GM18520 (cell line): ENCODE results near the gene NDST1.
A peak's percentile ranks its signal among the peaks of the same experiment; 100 is the strongest.

Experiments used
- ATAC-seq: cut with Tn5 transposase; IDR thresholded peaks from one replicate; pipeline ENCODE4 v1.9.1; 2021; ENCODE audit not compliant: unreplicated experiment

NDST1 gene

DNA sequence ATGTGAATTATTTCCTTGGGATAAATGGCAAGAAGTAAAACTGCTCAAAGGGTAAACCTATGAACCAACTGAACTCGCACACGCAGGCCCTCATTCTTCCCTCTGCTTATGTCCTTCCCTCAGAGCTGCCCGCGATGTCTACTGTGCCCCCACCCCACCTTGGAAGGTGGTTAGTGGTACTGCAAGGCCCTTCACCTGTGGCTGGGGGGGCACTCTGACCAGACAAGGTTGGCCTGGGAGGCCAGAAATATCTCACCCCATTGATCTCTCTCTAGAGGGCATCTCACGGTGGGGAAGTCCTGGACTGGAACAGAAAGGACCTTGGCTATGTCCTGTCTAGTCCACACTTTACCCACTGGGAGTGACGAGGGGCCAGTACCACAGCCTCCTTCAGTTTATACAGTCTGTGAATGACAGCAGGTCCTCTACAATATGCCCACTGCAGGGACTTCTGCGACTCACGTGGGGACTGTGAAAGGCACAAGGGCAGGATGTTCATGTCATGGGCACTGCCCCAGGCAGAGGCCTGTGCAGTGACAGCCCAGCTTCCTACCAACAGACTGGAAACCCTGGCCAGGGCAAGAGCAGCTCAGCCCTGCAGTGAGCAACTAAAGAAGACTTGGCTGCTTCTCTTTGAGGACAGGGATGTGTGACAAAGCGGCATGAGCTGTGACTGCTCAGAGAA is 75.8 kb downstream of the NDST1 start:
- ATAC-seq: no peak

DNA sequence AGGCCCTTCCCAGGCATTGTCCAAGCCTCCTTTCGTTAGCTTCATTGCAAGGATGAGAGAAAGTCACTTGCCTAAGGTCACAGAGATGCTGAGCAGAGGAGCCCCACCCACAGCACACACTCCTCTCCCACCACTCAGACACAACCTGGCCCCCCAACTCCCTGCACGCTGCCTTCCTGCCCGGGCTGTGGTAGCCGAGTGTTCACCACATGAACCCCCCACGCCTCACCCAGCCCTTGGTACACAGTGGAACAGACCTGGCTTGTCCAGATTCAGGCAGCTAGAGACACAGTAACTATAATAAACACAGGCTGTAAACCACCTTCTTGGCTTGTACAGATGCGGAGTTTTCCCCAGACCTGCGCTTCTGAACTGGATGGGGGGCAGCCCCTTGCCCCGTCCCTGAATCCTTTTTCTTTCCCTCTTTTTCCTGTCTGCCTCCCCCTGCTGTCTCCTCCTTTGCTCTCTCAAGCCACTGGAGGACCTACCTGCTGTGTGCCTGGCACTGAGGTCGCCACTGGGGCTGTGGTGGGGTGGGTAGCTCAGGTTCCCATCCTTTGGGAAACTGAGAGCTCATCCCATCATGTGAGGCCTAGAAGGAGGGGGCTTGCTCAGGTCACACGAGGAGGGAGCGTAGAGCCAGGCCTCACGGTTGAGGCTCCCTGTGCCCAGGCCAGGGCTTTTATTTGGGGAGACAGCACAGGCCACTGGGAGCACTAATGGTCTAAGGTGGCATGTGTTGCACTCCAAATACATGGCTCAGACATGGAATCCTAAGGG is 76.8 kb downstream of the NDST1 start:
- ATAC-seq: no peak

DNA sequence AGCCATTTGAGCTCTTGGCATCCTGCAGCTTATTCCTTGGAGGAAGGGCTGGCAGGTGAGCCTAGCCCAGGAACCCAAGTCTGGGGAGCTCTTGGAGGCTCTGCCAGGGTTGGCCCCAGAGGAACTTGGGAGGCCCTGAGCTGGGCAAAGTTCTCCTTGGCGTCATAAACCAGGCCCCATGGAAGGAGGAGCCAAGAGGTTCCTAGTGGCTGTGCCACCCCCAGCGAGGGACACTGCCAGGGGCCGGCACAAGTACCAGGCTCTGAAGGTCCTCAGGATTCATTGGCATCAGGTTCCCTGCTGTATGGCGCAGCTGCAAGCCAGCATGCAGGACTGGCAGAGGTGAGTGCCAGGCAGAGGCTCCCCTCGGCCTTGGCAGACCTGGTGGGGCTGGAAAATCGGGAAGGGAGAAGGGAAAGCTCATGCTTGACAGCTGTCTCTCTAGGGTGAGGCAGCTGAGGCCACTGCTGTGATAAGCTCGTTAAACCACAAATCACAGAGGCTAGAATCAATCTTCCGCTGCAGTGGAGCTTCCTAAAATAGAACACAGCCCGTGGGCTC is 77.9 kb downstream of the NDST1 start:
- ATAC-seq: no peak

DNA sequence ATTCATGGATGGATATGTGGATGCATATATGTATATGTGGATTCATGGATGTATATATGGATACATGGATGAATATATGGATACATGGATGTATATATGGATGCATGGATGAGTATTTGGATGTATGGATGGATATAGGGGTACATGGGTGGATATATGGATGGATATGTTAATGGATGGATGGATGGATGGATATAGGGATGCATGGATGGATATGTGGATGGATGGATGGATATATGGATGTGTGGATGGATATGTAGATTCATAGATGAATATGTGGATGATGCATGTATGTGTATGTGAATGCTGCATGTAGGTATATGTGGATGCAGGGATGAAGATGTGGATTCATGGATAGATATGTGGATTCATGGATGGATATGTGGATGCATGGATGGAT is 79.1 kb downstream of the NDST1 start:
- no peak for ATAC-seq

DNA sequence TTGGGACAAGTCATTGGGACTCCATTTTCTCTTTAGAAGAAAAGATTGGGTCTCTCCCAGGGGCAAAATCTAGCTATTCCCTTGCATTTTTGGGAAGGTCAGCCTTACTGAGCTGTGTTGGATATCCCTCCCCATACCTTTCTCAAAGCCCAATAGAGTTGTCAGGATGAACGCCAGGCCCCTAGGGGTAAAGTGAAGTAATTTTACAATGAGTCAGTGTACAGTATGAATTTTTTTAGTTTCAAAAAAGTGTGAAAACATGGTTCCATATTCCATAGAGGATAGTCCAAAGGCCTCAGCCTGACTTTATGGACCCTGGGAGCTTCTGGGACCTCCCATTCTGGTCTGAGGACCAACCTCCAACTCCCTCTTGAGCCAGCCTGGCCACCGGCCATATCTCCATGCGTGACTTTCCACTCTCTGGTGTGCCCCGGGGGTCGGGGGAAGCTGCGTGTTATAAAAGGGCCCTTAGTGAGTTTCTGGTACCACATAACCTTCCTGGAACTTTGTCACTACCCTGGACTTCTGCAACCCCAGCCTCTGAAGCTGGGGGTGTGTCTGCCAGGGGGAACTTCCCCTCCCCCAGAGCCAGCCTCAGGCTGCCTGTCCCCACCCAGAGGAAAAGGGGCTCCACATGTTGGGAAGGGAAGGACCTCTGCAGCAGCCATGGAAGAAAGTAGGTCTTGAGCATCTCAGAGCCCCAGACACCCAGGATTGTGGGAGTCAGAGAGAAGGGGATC is 80.1 kb downstream of the NDST1 start:
- no peak for ATAC-seq

DNA sequence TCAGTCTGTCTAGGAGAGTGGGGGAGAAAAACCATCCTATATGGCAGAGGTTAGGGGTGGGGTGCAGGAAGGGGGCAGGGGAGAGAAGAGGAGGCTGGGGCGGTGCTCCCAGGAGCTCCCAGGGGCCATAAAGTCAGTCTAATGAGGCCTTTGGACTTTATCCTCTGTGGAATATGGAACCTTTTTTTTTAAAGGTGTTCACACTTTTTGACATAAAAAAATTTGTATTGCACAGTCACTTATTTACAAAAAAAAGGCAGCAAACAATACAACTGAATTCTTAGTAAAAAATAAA is 80.6 kb downstream of the NDST1 start:
- ATAC-seq: no peak

DNA sequence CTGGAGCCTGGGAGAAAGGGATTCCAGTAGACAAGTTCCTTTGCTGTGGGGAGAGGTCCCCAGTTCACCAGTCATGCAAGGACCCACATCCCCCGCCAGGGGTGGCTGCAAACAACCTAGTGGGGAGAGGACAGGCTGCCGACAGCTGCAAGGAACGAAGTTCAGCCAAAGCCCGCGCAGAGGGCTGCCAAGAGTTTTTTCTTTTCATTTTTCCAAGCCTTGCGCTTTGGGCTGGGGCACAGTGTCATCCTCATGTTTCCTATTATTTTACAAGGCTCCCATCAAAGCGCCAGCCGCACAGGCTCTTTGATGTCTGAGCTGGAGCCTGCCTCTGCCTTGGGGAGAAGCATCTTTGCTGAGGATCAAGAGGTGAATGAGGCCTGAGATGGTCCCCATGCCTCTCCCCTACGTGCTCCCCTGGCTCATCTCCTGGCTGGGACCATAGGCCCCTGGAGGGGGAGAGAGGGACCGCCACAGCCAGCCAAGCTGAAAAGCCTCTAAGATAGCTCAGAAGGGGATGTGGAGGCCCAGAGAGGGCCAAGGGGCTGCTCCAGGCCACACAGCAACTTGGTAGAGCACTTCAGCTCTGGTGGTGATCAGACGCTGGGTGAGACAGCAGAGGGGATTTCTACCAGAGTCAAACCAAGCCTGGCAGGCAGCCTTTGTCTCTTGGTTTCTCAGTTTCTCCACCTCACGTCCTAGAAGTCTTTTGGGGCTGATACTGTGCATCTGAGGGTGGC is 82.1 kb downstream of the NDST1 start:
- peak; percentile 71 for ATAC-seq

DNA sequence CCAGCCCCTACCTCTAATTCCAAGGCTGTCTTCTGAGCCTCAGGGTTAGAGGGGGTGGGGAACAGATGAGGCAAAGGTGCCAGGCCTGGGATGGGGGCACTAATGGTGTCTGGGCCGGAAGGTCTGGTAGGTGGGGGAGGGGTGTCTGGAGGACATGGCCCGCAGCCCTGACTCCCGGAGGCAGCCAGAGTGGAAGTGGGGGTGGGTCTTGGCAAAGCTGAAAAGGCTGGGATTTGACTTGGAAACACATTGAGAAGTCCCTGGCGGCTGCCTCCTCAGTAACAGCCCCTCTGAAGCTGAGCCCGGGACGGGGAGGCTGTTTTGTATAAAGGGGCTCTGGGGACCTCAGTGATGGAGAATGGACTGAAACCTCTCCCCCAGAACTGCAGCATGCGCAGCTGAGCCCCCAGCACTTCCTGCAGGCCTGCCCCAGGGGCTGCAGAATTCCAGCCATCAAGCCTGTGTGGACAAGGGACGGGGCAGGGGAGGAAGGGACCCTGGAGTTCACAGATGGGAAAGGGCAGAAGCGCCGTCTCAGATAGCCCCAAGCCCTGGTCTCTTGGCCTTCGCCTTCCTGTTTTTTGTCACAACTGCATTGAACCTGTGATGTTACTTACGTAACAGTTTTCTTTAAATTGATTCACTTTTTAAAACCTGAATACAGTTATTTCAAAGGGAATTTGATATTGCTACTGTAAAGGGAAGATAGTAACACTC is 83.2 kb downstream of the NDST1 start:
- no peak for ATAC-seq

DNA sequence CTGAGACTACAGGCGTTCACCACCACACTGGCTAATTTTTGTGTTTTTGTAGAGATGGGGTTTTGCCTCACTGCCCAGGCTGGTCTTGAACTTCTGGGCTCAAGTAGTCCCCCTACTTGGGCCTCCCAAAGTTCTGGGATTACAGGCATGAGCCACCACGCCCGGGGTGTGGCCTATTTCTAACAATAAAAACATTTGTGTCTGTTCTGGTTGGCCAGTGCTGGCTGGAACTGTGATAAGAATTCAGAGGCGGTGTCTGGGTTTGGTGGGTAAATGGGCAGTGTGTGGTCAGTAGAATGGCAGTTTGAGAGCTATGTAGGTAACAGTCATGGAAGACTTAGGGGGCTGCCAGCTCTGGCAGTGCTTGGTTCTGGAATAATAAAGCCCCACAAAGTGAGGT is 85.7 kb downstream of the NDST1 start:
- ATAC-seq: no peak

DNA sequence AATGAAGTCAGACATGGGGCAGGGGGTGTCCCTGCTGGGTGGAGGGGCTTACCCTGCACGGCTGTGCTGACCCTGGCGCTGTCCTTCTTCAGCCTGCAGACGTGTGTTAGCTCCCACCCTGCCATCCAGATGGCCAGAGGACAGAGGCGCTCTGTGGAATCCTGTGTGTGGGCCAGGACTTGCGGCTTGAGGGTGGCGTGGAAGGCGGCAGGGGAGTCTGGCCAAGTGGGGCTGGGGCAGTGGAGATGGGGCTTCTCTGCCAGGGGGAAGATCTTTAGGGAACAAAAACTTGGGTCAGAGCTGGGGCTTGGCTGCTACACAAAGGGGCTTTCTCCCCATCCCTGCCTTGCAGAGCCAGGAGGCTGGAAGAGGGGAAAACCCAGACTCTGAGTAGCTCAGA is 86.1 kb downstream of the NDST1 start:
- ATAC-seq: no peak

DNA sequence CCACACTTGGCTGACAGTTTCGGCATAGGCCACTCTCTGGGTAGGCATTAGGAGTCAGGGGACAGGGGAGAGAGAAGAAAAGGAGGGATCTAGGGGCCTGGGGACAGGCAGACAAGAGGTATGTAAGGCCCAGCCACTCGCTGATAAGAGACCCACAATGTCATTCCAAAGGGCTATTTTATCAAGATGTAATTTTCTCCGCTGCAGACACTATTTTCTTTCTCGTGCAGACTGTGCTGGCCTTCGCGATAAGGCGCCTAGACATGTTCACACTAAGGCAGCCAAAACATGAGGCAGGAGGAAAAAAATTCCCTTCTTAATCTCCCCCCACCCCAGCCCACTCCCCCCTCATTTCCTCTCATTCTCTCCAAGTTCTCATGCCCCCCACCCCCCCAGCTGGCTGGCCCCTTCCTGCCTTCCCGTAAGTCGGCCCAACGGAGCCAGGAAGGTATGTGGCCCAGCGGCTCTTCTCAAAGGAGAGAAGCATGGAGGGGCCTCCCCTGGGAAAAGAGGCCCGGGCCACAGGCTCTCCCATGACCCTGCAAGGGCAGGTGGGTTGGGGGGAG is 87.6 kb downstream of the NDST1 start:
- no peak for ATAC-seq

DNA sequence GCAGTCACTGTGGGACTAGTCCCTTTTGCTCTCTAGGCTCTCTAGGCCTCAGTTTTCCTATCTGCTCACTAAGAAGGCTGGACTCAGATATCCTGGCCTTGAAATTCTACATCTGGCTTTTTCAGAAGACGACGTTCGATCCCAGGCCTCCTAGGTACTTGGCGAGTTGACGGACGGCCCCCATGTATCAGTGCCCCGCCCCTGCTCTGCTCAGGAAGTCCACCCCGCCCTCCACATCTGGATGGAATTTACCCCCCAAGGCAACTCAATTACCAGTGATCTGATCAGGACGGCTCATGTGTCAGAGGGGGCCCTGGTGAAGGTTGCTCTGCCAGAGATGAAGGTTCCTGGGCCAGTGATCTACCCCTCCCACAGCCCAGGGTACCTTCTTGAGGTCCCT is 88.4 kb downstream of the NDST1 start:
- ATAC-seq: no peak

DNA sequence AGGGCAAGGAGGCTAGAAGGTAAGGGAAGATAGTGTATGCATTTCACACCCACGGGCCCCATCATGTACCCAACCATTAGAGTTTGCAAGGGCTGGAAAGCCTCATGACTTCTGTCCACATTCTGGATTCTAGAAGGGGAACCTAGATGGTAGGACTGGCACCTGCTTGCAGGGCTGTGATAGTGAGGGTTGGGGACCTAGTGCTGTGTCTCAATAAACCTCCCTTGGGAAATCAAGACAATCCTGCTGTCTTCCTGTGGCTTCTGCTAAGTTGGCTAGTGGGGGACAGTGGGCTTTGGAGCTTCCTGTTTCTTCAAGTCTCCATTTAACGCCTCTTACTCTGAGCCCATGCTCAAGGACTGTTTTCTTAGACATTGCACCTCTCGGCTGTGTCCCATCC is 88.9 kb downstream of the NDST1 start:
- no peak for ATAC-seq

DNA sequence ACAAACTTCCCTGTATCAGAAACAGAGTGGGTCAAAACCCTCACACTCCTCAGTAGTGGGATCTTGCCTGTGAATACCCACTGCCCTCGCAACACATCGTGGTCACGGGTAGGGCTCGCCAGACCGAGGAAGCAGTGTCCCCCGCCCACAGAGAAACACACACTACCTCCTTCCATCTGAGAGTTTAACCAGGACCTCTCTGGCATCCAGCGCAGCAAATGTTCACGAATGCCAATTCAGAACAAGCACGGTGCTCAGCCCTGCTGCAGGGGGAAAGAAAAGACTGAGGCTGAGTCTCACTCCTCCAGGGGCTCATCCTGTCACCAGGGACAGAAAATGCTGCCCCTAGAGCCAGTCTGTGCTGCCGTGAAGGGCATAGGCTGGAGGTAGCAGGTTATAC is 90.1 kb downstream of the NDST1 start:
- no peak for ATAC-seq

DNA sequence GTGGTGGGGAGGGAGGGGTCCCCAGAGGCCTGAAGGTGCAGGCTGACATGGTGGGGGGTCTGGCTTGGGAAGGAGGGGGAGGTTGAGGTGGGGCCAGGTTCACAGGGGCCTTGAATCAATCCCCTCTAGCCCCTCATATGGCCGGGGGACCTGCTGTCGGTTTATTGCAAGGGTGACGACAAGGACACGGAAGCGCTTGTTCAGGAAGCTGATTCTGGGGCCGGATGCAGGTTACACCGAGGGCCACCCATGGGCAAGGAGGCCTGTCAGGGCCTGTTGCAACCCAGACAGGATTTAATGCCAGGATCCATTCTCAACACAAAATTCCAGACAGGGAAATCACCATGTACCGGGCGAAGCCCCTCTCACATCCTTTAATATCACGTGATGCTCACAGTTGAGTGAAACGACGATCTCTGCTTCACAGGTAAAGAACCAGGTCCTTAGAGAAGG is 90.9 kb downstream of the NDST1 start:
- ATAC-seq: no peak

DNA sequence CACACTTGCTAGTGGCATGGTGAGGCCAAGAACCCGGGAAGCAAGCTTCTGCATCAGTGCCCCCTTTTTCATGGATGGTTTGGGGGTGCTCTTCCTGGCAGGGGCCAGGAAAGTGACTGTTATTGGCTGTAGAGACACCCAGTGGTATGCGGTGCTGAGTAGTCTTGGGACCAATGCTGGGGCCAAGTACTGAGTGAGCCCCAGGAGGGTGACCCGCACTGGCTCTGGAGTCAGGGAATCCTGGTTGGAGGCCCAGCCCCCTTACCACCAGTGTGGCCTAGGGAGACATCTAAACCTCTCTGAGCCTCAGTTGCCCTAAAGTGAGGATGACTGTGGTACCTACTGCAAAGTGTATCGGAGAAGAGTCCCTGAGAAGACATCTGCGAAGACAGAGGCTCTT is 91.3 kb downstream of the NDST1 start:
- no peak for ATAC-seq

DNA sequence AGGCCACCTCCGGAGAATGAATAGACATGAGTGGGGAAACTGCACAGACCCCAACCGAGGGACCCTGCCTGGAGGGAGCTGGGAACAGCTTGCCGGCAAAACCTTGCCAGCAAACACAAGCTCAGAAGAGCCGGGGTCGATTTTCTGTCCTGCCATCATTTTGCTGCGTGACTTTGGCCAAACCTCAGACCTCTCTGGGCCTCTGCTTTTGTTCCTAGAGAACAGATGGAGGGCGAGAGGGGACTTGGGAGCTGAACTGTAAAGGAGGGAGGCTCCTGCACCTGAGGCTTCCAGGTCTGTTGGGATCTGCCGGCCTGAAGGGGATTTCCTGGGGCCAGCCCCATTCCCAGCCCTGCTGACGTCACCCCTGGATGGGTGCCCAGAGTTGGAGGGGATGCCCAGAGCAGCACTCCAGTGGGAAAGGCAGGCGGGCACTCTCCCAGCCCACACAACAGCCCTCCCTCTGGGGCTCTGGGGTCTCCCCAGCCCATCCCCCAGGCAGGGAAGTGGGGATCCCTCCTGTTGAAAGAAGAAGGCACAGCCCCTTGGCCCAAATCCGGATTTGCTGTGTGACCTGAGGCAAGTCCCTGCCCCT is 92.1 kb downstream of the NDST1 start:
- ATAC-seq: no peak

DNA sequence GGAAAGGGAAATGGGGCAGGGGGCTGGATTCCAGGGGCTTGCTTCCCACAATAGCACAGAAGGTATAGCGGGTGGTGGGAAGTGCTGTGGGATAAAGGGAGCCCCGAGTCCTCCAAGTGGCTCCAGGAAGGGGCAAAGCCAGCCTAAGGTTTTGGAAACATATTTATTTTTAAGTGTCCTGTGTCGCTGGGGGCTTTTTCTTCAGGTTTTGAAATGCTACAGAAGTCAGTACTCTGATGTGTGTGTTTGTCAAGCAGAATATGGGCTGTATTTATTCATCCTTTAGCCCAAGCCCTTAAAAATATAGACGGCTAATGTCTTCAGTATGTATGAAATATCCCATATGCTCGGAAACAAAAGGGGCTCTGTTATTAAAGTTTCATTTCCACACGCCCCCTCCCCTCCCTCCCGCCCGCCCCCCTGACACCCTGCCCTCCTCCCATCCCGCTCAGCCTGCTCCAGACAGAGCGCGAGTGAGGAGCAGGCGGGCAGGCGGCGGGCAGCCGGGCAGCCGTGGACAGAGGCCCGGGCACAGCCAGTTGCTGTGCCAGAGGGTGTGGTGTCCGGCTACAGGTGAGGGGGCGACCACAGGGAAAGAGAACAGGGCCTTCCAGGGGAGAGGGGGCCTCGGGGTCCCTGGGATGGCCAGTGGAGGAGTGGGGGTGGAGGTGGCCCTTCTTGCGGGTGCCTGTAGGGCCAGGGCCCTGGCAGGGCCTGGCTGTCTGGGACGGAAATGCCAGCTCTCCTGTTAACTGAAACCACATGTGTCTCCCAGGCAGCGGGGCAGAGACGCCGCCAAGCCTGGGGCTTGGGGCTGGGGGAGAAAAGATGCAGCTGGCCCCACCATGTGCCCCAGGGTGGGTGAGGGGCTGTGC is 92.9 kb downstream of the NDST1 start:
- no peak for ATAC-seq
